H1 (cell line): ENCODE data around the gene TRAPPC2. TPM values are rescaled to one million over a fixed set of nuclear protein-coding genes. Genes with fewer than 3 reads are reported as not detected.

Experiments used
- ASH2L ChIP-seq: fragments of 200-600, 300-600 bp; sonication (generic); IDR thresholded peaks from one replicate; pipeline ENCODE4 v1.7.1; 2017; ENCODE audit warnings: low read length
- CBX5 ChIP-seq: fragments of 300-800, 300-1000 bp; sonication (generic); IDR thresholded peaks from 2 replicates; pipeline ENCODE4 v1.7.1; 2016; ENCODE audit warnings: antibody characterized with exemption, low read length, low read depth
- CREB1 ChIP-seq: IDR thresholded peaks from 2 replicates; pipeline ENCODE4 v1.6.1; 2012; ENCODE audit warnings: inconsistent platforms
- CTBP2 ChIP-seq: IDR thresholded peaks from 2 replicates; pipeline ENCODE4 v1.7.0; 2011; ENCODE audit warnings: borderline replicate concordance, mild to moderate bottlenecking, moderate library complexity, mixed read lengths, low read length; ENCODE audit not compliant: insufficient read depth, insufficient read length
- FOSL1 ChIP-seq: IDR thresholded peaks from 2 replicates; pipeline ENCODE4 v1.6.1; 2011; ENCODE audit warnings: mild to moderate bottlenecking, low read depth, low read length, moderate library complexity; ENCODE audit not compliant: insufficient read depth
- HDAC2 ChIP-seq, 2 experiments: fragments of 300-600 bp in 1 of 2; sonication (generic) in 1 of 2; IDR thresholded peaks; 2 replicates each; pipeline ENCODE4 v1.6.1; 2011 to 2012; ENCODE audit warnings: low read depth in 2 of 2, low read length in 2 of 2, mild to moderate bottlenecking in 2 of 2, moderate library complexity in 2 of 2, borderline replicate concordance in 1 of 2, inconsistent platforms in 1 of 2
- HDAC6 ChIP-seq: IDR thresholded peaks from one replicate; pipeline ENCODE4 v1.7.1; 2012; ENCODE audit warnings: low read depth, mild to moderate bottlenecking, inconsistent platforms, low read length, moderate library complexity
- KDM4A ChIP-seq: IDR thresholded peaks from one replicate; pipeline ENCODE4 v1.7.1; 2012; ENCODE audit warnings: low read depth, mild to moderate bottlenecking, moderate library complexity, low read length, inconsistent platforms; ENCODE audit not compliant: severe bottlenecking
- RBBP5 ChIP-seq: IDR thresholded peaks from 2 replicates; pipeline ENCODE4 v1.7.1; 2012; ENCODE audit warnings: low read depth, mild to moderate bottlenecking, inconsistent platforms, low read length, moderate library complexity, borderline replicate concordance
- RNF2 ChIP-seq: fragments of 200-900, 300-1000 bp; sonication (generic); IDR thresholded peaks from 2 replicates; pipeline ENCODE4 v1.7.1; 2016; ENCODE audit warnings: borderline replicate concordance, low read depth, mild to moderate bottlenecking, antibody characterized with exemption, low read length; ENCODE audit not compliant: poor library complexity, severe bottlenecking; ENCODE audit errors: missing control alignments
- TAF7 ChIP-seq: optimal IDR thresholded peaks from 2 replicates; pipeline ENCODE3; 2011; ENCODE audit warnings: low read depth, mild to moderate bottlenecking, inconsistent platforms, low read length, moderate library complexity, borderline replicate concordance
- TCF12 ChIP-seq: IDR thresholded peaks from 2 replicates; pipeline ENCODE4 v1.6.1; 2011; ENCODE audit warnings: low read depth, mild to moderate bottlenecking, low read length
- polyA plus RNA-seq, 7 experiments: library from polyadenylated mRNA; depleted of rRNA in 3 of 7; stranded (reverse) in 5 of 7; unstranded in 2 of 7; fragments of >200 nt in 5 of 7; fragments of 200-250 nt in 2 of 7; gene quantifications; 1 replicate in 5 of 7; 2 replicates in 1 of 7; 4 replicates in 1 of 7; pipeline versions ENCODE4 v1.2.1 to v1.2.3, GENCODE V29; 2011 to 2013; ENCODE audit warnings: missing spikeins in 2 of 7, mixed read lengths in 2 of 7
- total RNA-seq: library from RNA; stranded (reverse); fragmentation: NEBNext Ultra II Directional; extraction: Animal tissue kit (Norgen Biotek cat#: 25700); gene quantifications from 2 replicates; pipeline ENCODE4 v1.2.1, GENCODE V29; 2021

Gene TRAPPC2
- total and polyA plus RNA-seq, 2 of the 8 experiments (the other 6 are each of a cell fraction or from before 2014, with no cell fraction given): 6.7 to 10.8 TPM

GRCh38 chrX:13733506-13733905, 914 bp downstream of the TRAPPC2 start (continued):
- TF ChIP-seq KDM4A (no peak), CTBP2 (no peak), CBX5 (no peak), HDAC2 (IDR thresholded peaks at IDR 0.05; ENCODE audit: borderline replicate concordance in 1 of 2, low read depth in 2 of 2, low read length in 2 of 2) (no peak), CREB1 (no peak), ASH2L (no peak), TCF12 (no peak), RNF2 (no peak), FOSL1 (no peak), HDAC6 (no peak), TAF7 (no peak), RBBP5 (no peak)
